ENCODE data around the gene FBRS.

The FBRS gene

DNA sequence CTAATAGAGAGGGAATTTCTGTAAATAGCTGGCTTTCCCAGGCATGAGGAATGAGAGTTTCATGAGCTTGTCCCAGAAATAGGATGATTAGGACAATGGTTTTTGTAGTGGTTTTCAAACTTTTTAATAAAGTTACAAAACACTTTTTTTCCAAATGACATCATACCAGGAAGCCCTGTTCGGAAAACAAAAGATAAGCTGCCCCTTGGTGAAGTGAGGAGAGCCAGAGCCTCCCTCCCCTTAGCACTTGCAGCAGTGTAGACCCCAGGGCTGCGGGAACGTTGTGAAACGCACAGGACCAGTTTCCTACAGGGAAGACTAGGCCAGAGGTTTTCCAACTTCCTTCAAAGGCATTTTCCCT lies 7.6 kb downstream of the FBRS start:
- 80 to 94% methylated on average over 1 to 3 of the region's 4 CpGs for WGBS, 2 experiments (ENCODE audit: insufficient coverage in 2 of 2)
- Histone ChIP-seq H3K36me3 (ENCODE audit: control insufficient read depth, insufficient read depth, low read length) (peaks cover 90% of the 10 kb centered on the region), H3K4me1 (ENCODE audit: control insufficient read depth, insufficient read depth, low read length, poor library complexity, severe bottlenecking) (peaks cover 10% of the 10 kb centered on the region), H3K4me3 (ENCODE audit: extremely low read depth, insufficient read depth, low read length, poor library complexity, severe bottlenecking) (no peak overlapping the region), H3K27ac (ENCODE audit: low read depth, low read length, severe bottlenecking) (peak overlapping the region; percentile 29), H3K9me3 (ENCODE audit: control insufficient read depth, low read length) (no peaks in the 10 kb centered on the region)

DNA sequence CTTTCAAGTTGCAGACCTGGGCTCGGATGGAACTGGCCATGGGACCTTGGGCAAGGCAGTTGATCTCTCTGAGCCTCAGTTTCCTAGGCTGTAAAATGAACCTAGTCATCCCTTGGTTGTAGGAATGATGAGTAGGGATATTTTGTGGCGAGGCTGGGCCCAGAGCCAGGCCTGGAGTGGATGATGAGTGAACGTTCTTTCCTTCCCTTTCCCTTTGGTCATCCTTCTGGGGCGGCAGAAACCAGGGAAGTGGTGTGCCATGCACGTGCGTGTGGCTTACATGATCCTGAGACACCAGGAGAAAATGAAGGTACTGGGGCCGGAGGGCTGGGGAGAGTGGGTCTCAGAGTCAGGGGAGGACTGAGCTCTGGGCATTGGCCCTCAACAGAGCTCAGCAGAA lies 8.4 kb downstream of the FBRS start:
- peaks cover 5% of the 10 kb centered on the region for H3K4me1 ChIP-seq (ENCODE audit: control insufficient read depth, insufficient read depth, low read length, poor library complexity, severe bottlenecking)
- H3K36me3 ChIP-seq (ENCODE audit: control insufficient read depth, insufficient read depth, low read length), result peaks cover 85% of the 10 kb centered on the region
- no peaks in the 10 kb centered on the region for H3K9me3 ChIP-seq (ENCODE audit: control insufficient read depth, low read length)
- H3K27ac ChIP-seq (ENCODE audit: low read depth, low read length, severe bottlenecking), result no peak overlapping the region
- H3K4me3 ChIP-seq (ENCODE audit: extremely low read depth, insufficient read depth, low read length, poor library complexity, severe bottlenecking), result no peak overlapping the region
- WGBS, 2 experiments (ENCODE audit: insufficient coverage in 2 of 2), result 97 to 98% methylated on average over 5 to 6 of the region's 7 CpGs

GRCh38 chr16:30667361-30667905 lies 9.2 kb downstream of the FBRS start:
- Histone ChIP-seq H3K36me3 (ENCODE audit: control insufficient read depth, insufficient read depth, low read length) (peaks cover 78% of the 10 kb centered on the region), H3K4me3 (ENCODE audit: extremely low read depth, insufficient read depth, low read length, poor library complexity, severe bottlenecking) (no peak overlapping the region), H3K9me3 (ENCODE audit: control insufficient read depth, low read length) (no peaks in the 10 kb centered on the region), H3K4me1 (ENCODE audit: control insufficient read depth, insufficient read depth, low read length, poor library complexity, severe bottlenecking) (peaks cover 3% of the 10 kb centered on the region), H3K27ac (ENCODE audit: low read depth, low read length, severe bottlenecking) (no peak overlapping the region)
- 97 to 98% methylated on average over 7 to 11 of the region's 11 CpGs for WGBS, 2 experiments (ENCODE audit: insufficient coverage in 2 of 2)

GRCh38 chr16:30668393-30668792 lies 10.2 kb downstream of the FBRS start:
- H3K36me3 ChIP-seq (ENCODE audit: control insufficient read depth, insufficient read depth, low read length), result peaks cover 68% of the 10 kb centered on the region
- no peak overlapping the region for H3K4me3 ChIP-seq (ENCODE audit: extremely low read depth, insufficient read depth, low read length, poor library complexity, severe bottlenecking)
- no peak overlapping the region for H3K27ac ChIP-seq (ENCODE audit: low read depth, low read length, severe bottlenecking)
- WGBS, 2 experiments (ENCODE audit: insufficient coverage in 2 of 2), result 96 to 98% methylated on average over 9 to 10 of the region's 12 CpGs
- no peaks in the 10 kb centered on the region for H3K9me3 ChIP-seq (ENCODE audit: control insufficient read depth, low read length)
- H3K4me1 ChIP-seq (ENCODE audit: control insufficient read depth, insufficient read depth, low read length, poor library complexity, severe bottlenecking), result no peaks in the 10 kb centered on the region

DNA sequence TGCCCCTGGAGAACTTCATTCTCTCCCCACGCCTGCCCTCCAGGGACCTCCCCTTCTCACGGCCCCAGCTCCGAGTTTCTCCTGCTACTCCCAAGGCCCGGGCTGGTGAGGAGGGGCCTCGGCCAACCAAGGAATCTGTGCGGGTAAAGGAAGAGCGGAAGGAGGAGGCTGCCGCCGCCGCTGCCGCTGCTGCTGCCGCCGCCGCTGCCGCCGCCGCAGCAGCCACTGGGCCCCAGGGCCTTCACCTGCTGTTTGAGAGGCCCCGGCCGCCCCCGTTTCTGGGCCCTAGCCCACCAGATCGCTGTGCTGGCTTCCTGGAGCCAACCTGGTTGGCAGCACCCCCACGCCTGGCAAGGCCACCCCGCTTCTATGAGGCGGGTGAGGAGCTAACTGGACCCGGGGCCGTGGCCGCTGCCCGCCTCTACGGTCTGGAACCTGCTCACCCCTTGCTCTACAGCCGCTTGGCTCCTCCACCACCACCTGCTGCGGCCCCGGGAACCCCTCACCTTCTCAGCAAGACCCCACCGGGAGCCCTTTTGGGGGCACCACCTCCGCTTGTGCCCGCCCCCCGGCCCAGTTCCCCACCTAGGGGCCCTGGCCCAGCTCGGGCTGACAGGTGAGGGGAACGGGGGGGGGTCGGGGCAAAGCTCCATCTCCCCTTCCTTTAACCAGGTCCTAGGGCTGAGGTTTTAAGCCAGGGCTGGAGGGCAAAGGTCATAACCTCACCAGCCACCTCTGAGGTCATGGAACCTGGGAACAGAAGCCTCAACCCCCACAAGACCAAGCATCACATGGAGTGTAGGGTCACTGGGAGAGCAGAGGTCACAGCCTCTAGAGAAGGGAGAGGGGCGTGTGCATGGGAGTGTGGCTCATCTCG lies 11.0 kb downstream of the FBRS start:
- peaks cover 60% of the 10 kb centered on the region for H3K36me3 ChIP-seq (ENCODE audit: control insufficient read depth, insufficient read depth, low read length)
- WGBS, 2 experiments (ENCODE audit: insufficient coverage in 2 of 2), result 96 to 98% methylated on average over 20 to 39 of the region's 41 CpGs

DNA sequence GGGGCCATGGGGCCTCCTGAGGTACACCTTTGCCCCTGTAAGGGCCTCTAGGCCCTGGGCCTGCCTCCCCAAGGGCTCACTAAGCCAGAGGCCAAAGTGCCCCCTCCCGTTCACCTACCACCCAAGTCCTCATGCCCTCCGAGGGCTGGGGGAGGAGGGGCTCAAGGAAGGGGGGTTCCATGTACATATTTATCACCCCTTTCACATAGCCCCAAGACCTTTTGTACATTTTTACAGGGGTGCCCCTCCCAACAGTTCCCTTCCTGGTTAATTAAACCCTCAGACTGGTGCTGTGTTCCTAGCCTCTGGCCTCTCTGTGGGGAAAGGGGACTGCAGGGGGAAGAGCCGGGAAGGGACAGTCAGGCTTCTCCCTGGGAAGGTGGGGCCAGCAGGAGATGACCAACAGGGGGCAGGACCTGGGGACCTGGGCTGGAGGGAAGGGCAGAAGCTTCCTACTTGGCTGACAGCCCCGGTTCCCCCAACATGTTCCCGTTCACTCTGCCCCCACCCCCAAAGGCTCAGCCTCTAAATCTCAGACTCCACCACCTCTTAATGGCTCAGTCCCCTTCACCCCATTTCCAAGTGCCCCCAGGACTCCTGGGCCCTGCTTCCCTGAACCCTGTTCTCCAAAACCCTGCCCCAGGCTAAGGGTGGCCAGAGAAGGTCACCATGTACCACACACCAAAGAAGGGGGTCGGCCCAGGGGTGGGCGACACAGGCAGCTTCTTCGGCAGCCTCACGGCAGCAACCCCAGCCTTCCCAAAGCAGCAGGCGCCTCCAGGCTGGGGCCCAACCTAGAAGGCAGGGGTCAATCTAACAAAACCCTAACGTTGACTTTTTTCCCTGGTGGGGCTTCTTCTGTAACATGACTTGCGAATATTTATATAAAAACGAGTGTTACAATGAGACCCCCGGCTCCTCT lies 11.9 kb downstream of the FBRS start:
- Histone ChIP-seq H3K36me3 (ENCODE audit: control insufficient read depth, insufficient read depth, low read length) (peaks cover 54% of the 10 kb centered on the region), H3K4me3 (ENCODE audit: extremely low read depth, insufficient read depth, low read length, poor library complexity, severe bottlenecking) (no peak overlapping the region)
- 93 to 96% methylated on average over 8 to 11 of the region's 14 CpGs for WGBS, 2 experiments (ENCODE audit: insufficient coverage in 2 of 2)

More for the DNA sequence above, 11.0 kb downstream of the FBRS start:
- Histone ChIP-seq H3K27ac (ENCODE audit: low read depth, low read length, severe bottlenecking) (no peak overlapping the region), H3K9me3 (ENCODE audit: control insufficient read depth, low read length) (no peaks in the 10 kb centered on the region), H3K4me1 (ENCODE audit: control insufficient read depth, insufficient read depth, low read length, poor library complexity, severe bottlenecking) (no peaks in the 10 kb centered on the region), H3K4me3 (ENCODE audit: extremely low read depth, insufficient read depth, low read length, poor library complexity, severe bottlenecking) (no peak overlapping the region)

DNA sequence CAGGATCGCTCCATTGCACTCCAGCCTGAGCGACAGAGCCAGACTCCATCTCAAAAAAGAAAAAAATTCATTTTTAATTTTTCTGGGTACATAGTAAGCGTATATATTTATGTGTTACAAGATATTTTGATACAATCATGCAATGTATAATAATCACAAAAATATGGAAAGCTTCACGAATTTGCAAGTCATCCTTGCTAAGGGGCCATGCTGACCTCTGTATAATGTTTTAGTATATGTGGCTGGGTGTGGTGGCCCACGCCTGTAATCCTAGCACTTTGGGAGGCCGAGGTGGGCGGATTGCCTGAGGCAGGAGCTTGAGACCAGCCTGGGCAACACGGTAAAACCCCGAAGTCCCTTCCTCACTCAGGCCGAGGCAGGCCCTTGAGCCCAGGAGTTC lies 16.9 kb downstream of the FBRS start:
- 73 to 81% methylated on average over 6 to 8 of the region's 10 CpGs for WGBS, 2 experiments (ENCODE audit: insufficient coverage in 2 of 2)
- Histone ChIP-seq H3K27ac (ENCODE audit: low read depth, low read length, severe bottlenecking) (no peak overlapping the region), H3K9me3 (ENCODE audit: control insufficient read depth, low read length) (no peaks in the 10 kb centered on the region), H3K36me3 (ENCODE audit: control insufficient read depth, insufficient read depth, low read length) (peaks cover 10% of the 10 kb centered on the region), H3K4me1 (ENCODE audit: control insufficient read depth, insufficient read depth, low read length, poor library complexity, severe bottlenecking) (no peaks in the 10 kb centered on the region), H3K4me3 (ENCODE audit: extremely low read depth, insufficient read depth, low read length, poor library complexity, severe bottlenecking) (no peak overlapping the region)

More for the DNA sequence above, 11.9 kb downstream of the FBRS start:
- H3K27ac ChIP-seq (ENCODE audit: low read depth, low read length, severe bottlenecking), result no peak overlapping the region
- no peaks in the 10 kb centered on the region for H3K9me3 ChIP-seq (ENCODE audit: control insufficient read depth, low read length)
- H3K4me1 ChIP-seq (ENCODE audit: control insufficient read depth, insufficient read depth, low read length, poor library complexity, severe bottlenecking), result no peaks in the 10 kb centered on the region

- Histone ChIP-seq H3K27ac (ENCODE audit: low read depth, low read length, severe bottlenecking) (no peak overlapping the region), H3K9me3 (ENCODE audit: control insufficient read depth, low read length) (no peaks in the 10 kb centered on the region), H3K36me3 (ENCODE audit: control insufficient read depth, insufficient read depth, low read length) (no peaks in the 10 kb centered on the region), H3K4me3 (ENCODE audit: extremely low read depth, insufficient read depth, low read length, poor library complexity, severe bottlenecking) (no peak overlapping the region), H3K4me1 (ENCODE audit: control insufficient read depth, insufficient read depth, low read length, poor library complexity, severe bottlenecking) (no peaks in the 10 kb centered on the region)
- 0% methylated on average over 3 of the region's 11 CpGs; no CpG with 5 or more reads in 1 of the 2 experiments for WGBS, 2 experiments (ENCODE audit: insufficient coverage in 2 of 2)
These were observed 19.8 kb downstream of the FBRS start for GRCh38 chr16:30677931-30678585.

DNA sequence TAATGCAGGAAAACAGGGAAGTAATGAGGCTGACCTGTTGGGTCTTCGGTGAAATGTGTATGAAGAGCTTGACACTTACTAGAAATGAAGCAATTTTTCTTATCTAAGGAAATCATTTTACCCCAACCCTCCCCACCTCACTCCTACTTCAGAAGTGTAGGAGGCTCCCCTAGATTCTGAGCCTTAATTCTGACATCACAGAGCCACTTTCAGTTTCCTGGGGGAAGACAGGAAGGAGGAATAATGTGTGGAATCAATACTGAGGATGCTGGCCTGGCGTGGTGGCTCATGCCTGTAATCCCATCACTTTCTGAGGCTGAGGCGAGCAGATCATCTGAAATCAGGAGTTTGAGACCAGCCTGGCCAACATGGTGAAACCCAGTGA lies 20.3 kb downstream of the FBRS start:
- Histone ChIP-seq H3K4me1 (ENCODE audit: control insufficient read depth, insufficient read depth, low read length, poor library complexity, severe bottlenecking) (no peaks in the 10 kb centered on the region), H3K27ac (ENCODE audit: low read depth, low read length, severe bottlenecking) (no peak overlapping the region), H3K36me3 (ENCODE audit: control insufficient read depth, insufficient read depth, low read length) (no peaks in the 10 kb centered on the region), H3K9me3 (ENCODE audit: control insufficient read depth, low read length) (no peaks in the 10 kb centered on the region), H3K4me3 (ENCODE audit: extremely low read depth, insufficient read depth, low read length, poor library complexity, severe bottlenecking) (no peak overlapping the region)
- WGBS, 2 experiments (ENCODE audit: insufficient coverage in 2 of 2), result 38 to 59% methylated on average over 2 to 3 of the region's 3 CpGs

DNA sequence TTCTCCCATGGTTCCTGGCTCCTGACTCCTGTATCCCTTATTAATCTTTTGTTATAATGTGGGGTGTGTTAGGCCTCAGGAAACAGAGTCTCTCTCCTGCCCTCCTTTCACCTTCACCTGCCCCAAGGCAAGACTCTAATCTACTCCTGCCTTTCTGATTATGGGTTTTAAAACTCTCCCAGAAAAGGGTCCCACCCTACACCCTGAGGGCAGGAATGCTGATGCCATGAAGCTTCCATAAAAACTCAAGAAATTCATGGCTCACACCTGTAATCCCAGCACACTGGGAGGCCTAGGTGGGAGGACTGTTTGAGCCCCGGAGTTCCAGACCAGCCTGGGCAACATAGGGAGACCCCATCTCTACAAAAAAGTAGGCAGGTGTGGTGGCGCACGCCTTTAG lies 22.1 kb downstream of the FBRS start:
- no peak overlapping the region for H3K27ac ChIP-seq (ENCODE audit: low read depth, low read length, severe bottlenecking)
- no peak overlapping the region for H3K4me3 ChIP-seq (ENCODE audit: extremely low read depth, insufficient read depth, low read length, poor library complexity, severe bottlenecking)
- no peaks in the 10 kb centered on the region for H3K9me3 ChIP-seq (ENCODE audit: control insufficient read depth, low read length)
- WGBS, 2 experiments (ENCODE audit: insufficient coverage in 2 of 2), result 83 to 86% methylated on average over 2 of the region's 3 CpGs
- H3K36me3 ChIP-seq (ENCODE audit: control insufficient read depth, insufficient read depth, low read length), result no peaks in the 10 kb centered on the region
- no peaks in the 10 kb centered on the region for H3K4me1 ChIP-seq (ENCODE audit: control insufficient read depth, insufficient read depth, low read length, poor library complexity, severe bottlenecking)
